Gastrocnemius medialis (tissue), 4 donors: ENCODE measurements around the gene LINGO1. TPM values are rescaled to one million over a fixed set of nuclear protein-coding genes. Genes with fewer than 3 reads are reported as not detected.

Experiments
- ATAC-seq, 2 donors: fragments of 150-250 bp; one replicate each; pipeline ENCODE4 v1.9.1; 2016
- DNase-seq, 2 donors: peaks; one replicate each; pipeline ENCODE4 v3.0.0-alpha.2; 2019
- H3K27ac ChIP-seq, 4 donors: fragments of 200-600 bp; sonication (generic); 1 replicate in 1 of 4; 2 replicates in 3 of 4; pipeline ENCODE4 v1.5.1; 2016 to 2018; ENCODE audit warnings: mild to moderate bottlenecking in 2 of 4, moderate library complexity in 1 of 4
- H3K27me3 ChIP-seq, 3 donors: fragments of 200-600 bp; sonication (generic) in 2 of 3; 1 replicate in 1 of 3; 2 replicates in 2 of 3; pipeline versions ENCODE4 v1.5.1 to v1.6.0; 2016 to 2019; ENCODE audit warnings: mild to moderate bottlenecking in 1 of 3, moderate library complexity in 1 of 3
- H3K36me3 ChIP-seq, 2 donors: fragments of 200-600 bp; sonication (generic) in 1 of 2; one replicate each; pipeline ENCODE4 v1.5.1; 2017 to 2018
- H3K4me1 ChIP-seq, 2 donors: fragments of 200-600 bp; sonication (generic) in 1 of 2; one replicate each; pipeline ENCODE4 v1.5.1; 2016 to 2017; ENCODE audit warnings: mild to moderate bottlenecking in 2 of 2
- H3K4me3 ChIP-seq, 4 donors: fragments of 200-600 bp; sonication (generic) in 3 of 4; 1 replicate in 1 of 4; 2 replicates in 3 of 4; pipeline ENCODE4 v1.5.1; 2016 to 2019; ENCODE audit warnings: mild to moderate bottlenecking in 2 of 4
- H3K9me3 ChIP-seq, 3 donors: fragments of 200-600 bp; sonication (generic) in 2 of 3; 1 replicate in 1 of 3; 2 replicates in 2 of 3; pipeline ENCODE4 v1.5.1; 2016 to 2019
- POLR2A ChIP-seq, 2 donors: fragments of 450-650 bp; IDR thresholded peaks; one replicate each; pipeline ENCODE4 v1.6.1; 2017; ENCODE audit warnings: antibody characterized with exemption in 2 of 2, mild to moderate bottlenecking in 2 of 2, moderate library complexity in 2 of 2
- in situ Hi-C, 4 donors: fragments of 200-750 bp; cut with MboI; loops; one replicate each; pipeline versions ENCODE4 v1.15.0 to v1.8.0; 2017; ENCODE audit warnings: low sequenced_read_pairs in 4 of 4
- intact Hi-C: fragments of 100-400 bp; cut with DNase I; formaldehyde crosslinking; loops from one replicate; pipeline ENCODE4 v1.15.1; 2023; ENCODE audit warnings: low total_unique reads
- total RNA-seq, 4 donors: library from RNA; depleted of rRNA; stranded (reverse); fragments of >200 nt; gene quantifications; one replicate each; pipeline versions ENCODE4 v1.1.0 to v1.2.3, GENCODE V29; 2016
- TF ChIP-seq, protein P1 (sequence below), 5 experiments: fragments of 450-650 bp in 3 of 5; fragments of 200-600 bp in 2 of 5; sonication (generic) in 2 of 5; IDR thresholded peaks in 4 of 5; conservative IDR thresholded peaks in 1 of 5; 1 replicate in 4 of 5; 2 replicates in 1 of 5; pipeline ENCODE4 v1.5.1; 2016 to 2019; ENCODE audit warnings: antibody characterized with exemption in 5 of 5, mild to moderate bottlenecking in 3 of 5, moderate library complexity in 3 of 5

Gene LINGO1
- total RNA-seq, 4 donors from 2014 or later: 0.94 to 12.8 TPM; not detected in 2

DNA sequence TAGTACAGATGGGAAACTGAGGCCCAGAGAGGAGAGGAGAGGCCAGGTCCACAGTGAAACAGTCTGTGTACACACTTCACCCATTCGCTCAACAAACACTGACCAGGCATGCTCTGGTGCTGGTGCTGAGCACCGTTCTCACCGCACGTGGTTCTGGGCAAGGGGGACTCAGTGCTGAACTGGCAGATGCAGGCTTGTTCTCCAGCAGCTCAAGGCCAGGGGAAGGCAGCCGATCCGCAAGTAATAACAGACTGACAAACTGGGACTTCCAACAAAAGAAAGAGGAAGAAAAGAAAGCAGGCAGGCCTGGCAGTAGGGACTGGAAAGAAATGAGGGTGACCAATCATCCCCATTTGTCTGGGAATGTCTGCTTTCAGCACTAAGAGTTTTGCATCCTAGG lies 25.6 kb upstream of the LINGO1 start:
- ATAC-seq (no peak), DNase-seq (no peak)
- intact Hi-C loops: no loop called here
- H3K27ac ChIP-seq: no peak overlapping the region
- TF ChIP-seq, protein P1, sequence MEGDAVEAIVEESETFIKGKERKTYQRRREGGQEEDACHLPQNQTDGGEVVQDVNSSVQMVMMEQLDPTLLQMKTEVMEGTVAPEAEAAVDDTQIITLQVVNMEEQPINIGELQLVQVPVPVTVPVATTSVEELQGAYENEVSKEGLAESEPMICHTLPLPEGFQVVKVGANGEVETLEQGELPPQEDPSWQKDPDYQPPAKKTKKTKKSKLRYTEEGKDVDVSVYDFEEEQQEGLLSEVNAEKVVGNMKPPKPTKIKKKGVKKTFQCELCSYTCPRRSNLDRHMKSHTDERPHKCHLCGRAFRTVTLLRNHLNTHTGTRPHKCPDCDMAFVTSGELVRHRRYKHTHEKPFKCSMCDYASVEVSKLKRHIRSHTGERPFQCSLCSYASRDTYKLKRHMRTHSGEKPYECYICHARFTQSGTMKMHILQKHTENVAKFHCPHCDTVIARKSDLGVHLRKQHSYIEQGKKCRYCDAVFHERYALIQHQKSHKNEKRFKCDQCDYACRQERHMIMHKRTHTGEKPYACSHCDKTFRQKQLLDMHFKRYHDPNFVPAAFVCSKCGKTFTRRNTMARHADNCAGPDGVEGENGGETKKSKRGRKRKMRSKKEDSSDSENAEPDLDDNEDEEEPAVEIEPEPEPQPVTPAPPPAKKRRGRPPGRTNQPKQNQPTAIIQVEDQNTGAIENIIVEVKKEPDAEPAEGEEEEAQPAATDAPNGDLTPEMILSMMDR (IDR thresholded peaks at IDR 0.05 in 4 of 5, conservative IDR thresholded peaks at IDR 0.05 in 1 of 5): no peak
- no peak for TF ChIP-seq POLR2A (IDR thresholded peaks at IDR 0.05)
- H3K36me3 ChIP-seq: no peaks in the 10 kb centered on the region
- H3K4me1 ChIP-seq: no peaks in the 10 kb centered on the region
- peaks cover 0 to 5% (median 0%) of the 10 kb centered on the region in 3 donors for H3K9me3 ChIP-seq
- in situ Hi-C loops: no loop called here
- peaks cover 22 to 31% (median 29%) of the 10 kb centered on the region in 3 donors for H3K27me3 ChIP-seq
- no peak overlapping the region for H3K4me3 ChIP-seq

- in situ Hi-C loops: no loop called here
- intact Hi-C loops: no loop called here
- DNase-seq (no peak), ATAC-seq (no peak)
- Histone ChIP-seq H3K4me1 (no peaks in the 10 kb centered on the region), H3K9me3 (peaks cover 0 to 5% (median 0%) of the 10 kb centered on the region in 3 donors), H3K4me3 (no peak overlapping the region), H3K36me3 (no peaks in the 10 kb centered on the region), H3K27ac (no peak overlapping the region), H3K27me3 (peaks cover 23 to 31% (median 29%) of the 10 kb centered on the region in 3 donors)
- TF ChIP-seq POLR2A (IDR thresholded peaks at IDR 0.05): no peak
- TF ChIP-seq, protein P1 (IDR thresholded peaks at IDR 0.05 in 4 of 5, conservative IDR thresholded peaks at IDR 0.05 in 1 of 5): no peak
These were observed 25.0 kb upstream of the LINGO1 start for GRCh38 chr15:77657634-77658238.

DNA sequence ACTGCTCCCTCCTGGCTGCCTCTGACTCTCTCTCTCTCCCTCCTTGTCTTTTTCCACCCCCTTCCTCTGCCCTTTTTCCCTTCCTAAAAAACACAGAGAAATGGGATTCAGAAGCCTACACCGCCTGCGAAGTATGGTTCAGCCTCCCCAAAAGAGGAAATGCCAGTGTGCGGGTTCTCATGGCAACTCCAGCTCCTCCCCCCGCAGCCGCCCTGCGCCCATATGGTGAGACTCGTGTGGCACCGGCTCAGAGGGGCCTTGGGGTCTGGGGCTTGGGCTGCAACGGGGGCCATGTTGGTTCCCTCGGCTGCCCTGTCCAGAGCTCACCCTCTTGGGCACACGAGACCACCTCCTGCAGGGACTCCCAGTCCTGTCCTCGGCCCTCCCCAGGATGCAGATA lies 23.6 kb upstream of the LINGO1 start:
- in situ Hi-C loops: no loop called here
- intact Hi-C loops: no loop called here

DNA sequence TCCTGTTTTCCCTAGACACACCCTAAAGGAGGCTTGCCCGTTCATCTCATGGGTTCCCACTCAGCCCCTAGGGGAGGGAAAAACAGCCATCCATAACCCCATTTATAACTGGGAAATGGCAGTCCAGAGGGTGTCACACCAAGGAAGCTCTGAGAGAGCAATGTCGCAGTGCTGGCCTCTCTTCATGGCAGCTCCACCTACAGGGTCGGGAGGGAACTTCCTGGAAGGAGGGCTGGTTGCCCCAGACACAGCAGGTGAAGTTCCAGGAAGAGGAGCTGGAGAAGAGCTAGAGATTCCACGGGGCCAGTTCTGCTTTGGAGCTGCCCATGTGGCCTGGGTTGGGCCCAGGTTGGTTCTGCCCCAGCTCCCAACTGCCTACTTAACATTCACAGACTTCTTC lies 22.3 kb upstream of the LINGO1 start:
- TF ChIP-seq, protein P1 (IDR thresholded peaks at IDR 0.05 in 4 of 5, conservative IDR thresholded peaks at IDR 0.05 in 1 of 5): no peak
- no peak for TF ChIP-seq POLR2A (IDR thresholded peaks at IDR 0.05)
- Histone ChIP-seq H3K9me3 (peaks cover 0 to 5% (median 0%) of the 10 kb centered on the region in 3 donors), H3K27ac (no peak overlapping the region), H3K4me3 (no peak overlapping the region), H3K27me3 (peaks cover 23 to 31% (median 29%) of the 10 kb centered on the region in 3 donors), H3K4me1 (no peaks in the 10 kb centered on the region), H3K36me3 (no peaks in the 10 kb centered on the region)
- DNase-seq (no peak), ATAC-seq (no peak)
- in situ Hi-C loops: no loop called here
- intact Hi-C loops: no loop called here

More for the DNA sequence above, 23.6 kb upstream of the LINGO1 start:
- Histone ChIP-seq H3K4me3 (no peak overlapping the region), H3K36me3 (no peaks in the 10 kb centered on the region), H3K27ac (no peak overlapping the region), H3K4me1 (no peaks in the 10 kb centered on the region), H3K9me3 (peaks cover 0 to 5% (median 0%) of the 10 kb centered on the region in 3 donors), H3K27me3 (peaks cover 23 to 31% (median 29%) of the 10 kb centered on the region in 3 donors)
- DNase-seq: no peak
- TF ChIP-seq, protein P1 (IDR thresholded peaks at IDR 0.05 in 4 of 5, conservative IDR thresholded peaks at IDR 0.05 in 1 of 5): no peak
- no peak for TF ChIP-seq POLR2A (IDR thresholded peaks at IDR 0.05)
- ATAC-seq: no peak
